Measurements from ENCODE around the gene CLDN6. TPM values are rescaled to one million over a fixed set of nuclear protein-coding genes. Genes with fewer than 3 reads are reported as not detected.

CLDN6 gene
- total and polyA plus RNA-seq, 2 of the 13 experiments (the other 11 are each of a cell fraction or from before 2014, with no cell fraction given), result 5.9 to 7.6 TPM

GRCh38 chr16:2980227-2981176 is 37.5 kb downstream of the CLDN6 start, which contains the start of gene PKMYT1 (continued):
- TF ChIP-seq PHF5A (CRISPR knock-in tag; IDR thresholded peaks at IDR 0.05; ENCODE audit: low read depth, unreplicated experiment), result peak; percentile 44
- peak; percentile 76 for TF ChIP-seq MAX (IDR thresholded peaks at IDR 0.05)
- TF ChIP-seq MNT (IDR thresholded peaks at IDR 0.05), result peak; percentile 40; the same call in 1 of the 2 replicates
- no peak for TF ChIP-seq TERF1 (CRISPR knock-in tag; IDR thresholded peaks at IDR 0.05)
- TF ChIP-seq ZNF530 (CRISPR knock-in tag; IDR thresholded peaks at IDR 0.05; ENCODE audit: low read depth), result no peak
- peak; percentile 66 for TF ChIP-seq RBM22 (optimal IDR thresholded peaks at IDR 0.05; ENCODE audit: low read length)
- TF ChIP-seq ZNF136 (CRISPR knock-in tag; IDR thresholded peaks at IDR 0.05; ENCODE audit: low read depth), result no peak
- TF ChIP-seq ZNF251 (CRISPR knock-in tag; IDR thresholded peaks at IDR 0.05), result no peak
- 0 out of 2 replicates have a peak, but pooled peaks have one; percentile 31 for TF ChIP-seq HMGXB3 (CRISPR knock-in tag; IDR thresholded peaks at IDR 0.05; ENCODE audit: borderline replicate concordance)
- TF ChIP-seq ZBTB7B (CRISPR knock-in tag; IDR thresholded peaks at IDR 0.05), result peak; percentile 26; the same call in 1 of the 2 replicates
- TF ChIP-seq CREBL2 (CRISPR knock-in tag; IDR thresholded peaks at IDR 0.05; ENCODE audit: borderline replicate concordance), result 0 out of 2 replicates have a peak, but pooled peaks have one; percentile 60
- no peak for TF ChIP-seq SMYD3 (CRISPR knock-in tag; IDR thresholded peaks at IDR 0.05)
- TF ChIP-seq TEAD2 (CRISPR knock-in tag; IDR thresholded peaks at IDR 0.05), result no peak
- TF ChIP-seq ZSCAN30 (CRISPR knock-in tag; IDR thresholded peaks at IDR 0.05), result 0 out of 2 replicates have a peak, but pooled peaks have one; percentile 83
- TF ChIP-seq ZNF362 (CRISPR knock-in tag; IDR thresholded peaks at IDR 0.05; ENCODE audit: borderline replicate concordance), result no peak; the same call in none of the 2 replicates
- peak; percentile 30; the same call in 1 of the 2 replicates for TF ChIP-seq JUND (CRISPR knock-in tag; IDR thresholded peaks at IDR 0.05)
- TF ChIP-seq KLF15 (CRISPR knock-in tag; IDR thresholded peaks at IDR 0.05; ENCODE audit: borderline replicate concordance), result no peak
- peak; percentile 75 for TF ChIP-seq MED8 (CRISPR knock-in tag; IDR thresholded peaks at IDR 0.05; ENCODE audit: insufficient replicate concordance)
- TF ChIP-seq RBAK (CRISPR knock-in tag; IDR thresholded peaks at IDR 0.05), result no peak
- TF ChIP-seq ZNF282 (IDR thresholded peaks at IDR 0.05; ENCODE audit: partially characterized antibody), result no peak
